Anterior cingulate cortex (tissue), 58 donors: ENCODE results near the gene KRTAP5-2.
"Not testable (repeated sequence)": the region's sequence is repeated elsewhere in the genome, so short reads cannot be mapped to it uniquely, and the experiment has no call there.

Source experiments
- DNase-seq, 58 donors: peaks; one replicate each; lab custom pipeline; 2025; lab: John Stamatoyannopoulos, UW

KRTAP5-2 gene

GRCh38 chr11:1628506-1629325 is 30.6 kb upstream of the KRTAP5-2 start:
- peak in 40 of 58 donors; percentile 3 to 62 (median 22) for DNase-seq

GRCh38 chr11:1625541-1625940 is 27.4 kb upstream of the KRTAP5-2 start:
- DNase-seq: no peak

- no peak for DNase-seq
Observed at GRCh38 chr11:1624621-1625020, 26.5 kb upstream of the KRTAP5-2 start.

- no peak for DNase-seq
Observed at GRCh38 chr11:1623716-1624115, 25.6 kb upstream of the KRTAP5-2 start.

GRCh38 chr11:1622086-1622485 is 24.0 kb upstream of the KRTAP5-2 start, which contains the start of gene KRTAP5-4:
Gene KRTAP5-4, minus strand, starts transcription at chr11:1622138. Its CDS starts 45 bp downstream, at chr11:1622093.
- no peak for DNase-seq

- no peak for DNase-seq
Observed at GRCh38 chr11:1619449-1619848, 21.4 kb upstream of the KRTAP5-2 start.

GRCh38 chr11:1618231-1618630 is 20.1 kb upstream of the KRTAP5-2 start:
- DNase-seq: no peak

GRCh38 chr11:1608363-1608762 is 10.3 kb upstream of the KRTAP5-2 start, which contains the start of gene KRTAP5-3:
Gene KRTAP5-3, minus strand, starts transcription at chr11:1608463. Its CDS starts 78 bp downstream, at chr11:1608385.
- DNase-seq: no peak

- DNase-seq: not testable (repeated sequence)
Observed at GRCh38 chr11:1607901-1608300, 9.8 kb upstream of the KRTAP5-2 start.

- DNase-seq: not testable (repeated sequence)
Observed at GRCh38 chr11:1607156-1607845, 9.2 kb upstream of the KRTAP5-2 start.

- DNase-seq: not testable (repeated sequence)
Observed at GRCh38 chr11:1605923-1606322, 7.8 kb upstream of the KRTAP5-2 start.

- no peak for DNase-seq
Observed at GRCh38 chr11:1604711-1605110, 6.6 kb upstream of the KRTAP5-2 start.

- DNase-seq: no peak
Observed at GRCh38 chr11:1604181-1604580, 6.1 kb upstream of the KRTAP5-2 start.

- DNase-seq: no peak
Observed at GRCh38 chr11:1603629-1604028, 5.5 kb upstream of the KRTAP5-2 start.

- DNase-seq: not testable (repeated sequence)
Observed at GRCh38 chr11:1601663-1602062, 3.6 kb upstream of the KRTAP5-2 start.

GRCh38 chr11:1600626-1601025 is 2.5 kb upstream of the KRTAP5-2 start:
- DNase-seq: peak in 10 of 58 donors; percentile 6 to 52 (median 16)

GRCh38 chr11:1598816-1599215 is 722 bp upstream of the KRTAP5-2 start:
- no peak for DNase-seq

GRCh38 chr11:1598406-1598805 is 312 bp upstream of the KRTAP5-2 start:
- DNase-seq: not testable (repeated sequence)

GRCh38 chr11:1597331-1597993 is 632 bp downstream of the KRTAP5-2 start:
- DNase-seq: no peak

GRCh38 chr11:1596576-1597121 is 1.4 kb downstream of the KRTAP5-2 start:
- DNase-seq: not testable (repeated sequence)
